ENCODE measurements around the gene MUC5AC.

GRCh38 chr11:1130276-1131032 lies 27.3 kb upstream of the MUC5AC start:
- TF ChIP-seq EZH2 (IDR thresholded peaks at IDR 0.05; ENCODE audit: low read length, missing control alignments) (no peak), CTCF (conservative IDR thresholded peaks at IDR 0.05 in 1 of 2, IDR thresholded peaks at IDR 0.05 in 1 of 2; ENCODE audit: low read depth in 1 of 2, low read length in 2 of 2) (no peak)
